HEK293 (cell line): ENCODE measurements around the gene UMAD1.

Experiments used
- CTCF ChIA-PET: fragments of 350-600 bp; formaldehyde crosslinking; extraction: SDS; loops from one replicate; lab custom pipeline; 2021; ENCODE audit warnings: antibody characterized with exemption; lab: Yijun Ruan, JAX
- POLR2A ChIA-PET: fragments of 300-600 bp; formaldehyde crosslinking; extraction: SDS; loops from one replicate; lab custom pipeline; 2020; ENCODE audit warnings: antibody characterized with exemption, inconsistent platforms; lab: Yijun Ruan, JAX
- H3K27ac ChIP-seq: fragments of 200-500 bp; sonication (Bioruptor generic); 2 replicates; pipeline ENCODE4 v1.5.1; 2014; ENCODE audit warnings: low read depth, low read length, control low read depth, inconsistent platforms; ENCODE audit errors: extremely low read depth
- H3K36me3 ChIP-seq, 2 experiments: fragments of 200-500 bp in 1 of 2; sonication (Bioruptor generic) in 1 of 2; 1 replicate in 1 of 2; 2 replicates in 1 of 2; pipeline ENCODE4 v1.5.1; 2014 to 2017; ENCODE audit warnings: inconsistent platforms in 2 of 2, low read length in 2 of 2; ENCODE audit not compliant: control insufficient read depth in 2 of 2, insufficient read depth in 1 of 2
- H3K4me1 ChIP-seq: fragments of 200-500 bp; sonication (Bioruptor generic); 2 replicates; pipeline ENCODE4 v1.5.1; 2014; ENCODE audit warnings: mild to moderate bottlenecking, low read length, inconsistent platforms; ENCODE audit not compliant: control insufficient read depth, insufficient read depth
- H3K4me3 ChIP-seq: 2 replicates; pipeline ENCODE4 v1.5.1; 2011; ENCODE audit warnings: low read depth, mild to moderate bottlenecking, control low read depth, low read length, moderate library complexity
- H3K9me3 ChIP-seq: fragments of 200-500 bp; sonication (Bioruptor generic); 2 replicates; pipeline ENCODE4 v1.5.1; 2014; ENCODE audit warnings: low read depth, low read length, inconsistent platforms; ENCODE audit not compliant: control insufficient read depth, insufficient read depth
- AEBP2 ChIP-seq: fragments of 450-650 bp; formaldehyde crosslinking; IDR thresholded peaks from 2 replicates; pipeline ENCODE4 v1.5.1; 2016; ENCODE audit warnings: missing biosample characterization, missing genetic modification characterization, borderline replicate concordance
- GFI1B ChIP-seq: fragments of 450-650 bp; formaldehyde crosslinking; IDR thresholded peaks from 2 replicates; pipeline ENCODE4 v1.5.1; 2016; ENCODE audit warnings: missing biosample characterization, missing genetic modification characterization
- GLI4 ChIP-seq: fragments of 450-650 bp; formaldehyde crosslinking; IDR thresholded peaks from 2 replicates; pipeline ENCODE4 v1.5.1; 2016; ENCODE audit warnings: missing biosample characterization, missing genetic modification characterization
- KLF7 ChIP-seq: fragments of 450-650 bp; formaldehyde crosslinking; IDR thresholded peaks from 2 replicates; pipeline ENCODE4 v1.5.1; 2016; ENCODE audit warnings: missing biosample characterization, missing genetic modification characterization, borderline replicate concordance
- ZBTB17 ChIP-seq: fragments of 450-650 bp; formaldehyde crosslinking; IDR thresholded peaks from 2 replicates; pipeline ENCODE4 v1.5.1; 2016; ENCODE audit warnings: missing biosample characterization, missing genetic modification characterization
- ZFP37 ChIP-seq: fragments of 450-650 bp; formaldehyde crosslinking; IDR thresholded peaks from 2 replicates; pipeline ENCODE4 v1.5.1; 2016; ENCODE audit warnings: missing biosample characterization, missing genetic modification characterization
- ZNF133 ChIP-seq: fragments of 450-650 bp; formaldehyde crosslinking; IDR thresholded peaks from 2 replicates; pipeline ENCODE4 v1.5.1; 2016; ENCODE audit warnings: missing biosample characterization, missing genetic modification characterization
- ZNF239 ChIP-seq: fragments of 450-650 bp; formaldehyde crosslinking; IDR thresholded peaks from 2 replicates; pipeline ENCODE4 v1.5.1; 2016; ENCODE audit warnings: missing biosample characterization, missing genetic modification characterization
- ZNF311 ChIP-seq: fragments of 450-650 bp; formaldehyde crosslinking; IDR thresholded peaks from 2 replicates; pipeline ENCODE4 v1.5.1; 2017; ENCODE audit warnings: missing biosample characterization, missing genetic modification characterization, borderline replicate concordance
- ZNF335 ChIP-seq: fragments of 450-650 bp; formaldehyde crosslinking; conservative IDR thresholded peaks from 2 replicates; pipeline ENCODE4 v1.5.1; 2016; ENCODE audit warnings: missing biosample characterization, missing genetic modification characterization
- ZNF350 ChIP-seq: fragments of 450-650 bp; formaldehyde crosslinking; IDR thresholded peaks from 2 replicates; pipeline ENCODE4 v1.5.0; 2017; ENCODE audit warnings: missing biosample characterization, mild to moderate bottlenecking, missing genetic modification characterization
- ZNF426 ChIP-seq: fragments of 450-650 bp; formaldehyde crosslinking; IDR thresholded peaks from 2 replicates; pipeline ENCODE4 v1.5.1; 2017; ENCODE audit warnings: missing biosample characterization, missing genetic modification characterization, mild to moderate bottlenecking, inconsistent platforms, moderate library complexity
- ZNF48 ChIP-seq: fragments of 450-650 bp; formaldehyde crosslinking; IDR thresholded peaks from 2 replicates; pipeline ENCODE4 v1.5.1; 2016; ENCODE audit warnings: missing biosample characterization, missing genetic modification characterization
- ZNF501 ChIP-seq: fragments of 450-650 bp; formaldehyde crosslinking; IDR thresholded peaks from 2 replicates; pipeline ENCODE4 v1.5.1; 2016; ENCODE audit warnings: missing biosample characterization, missing genetic modification characterization
- ZNF529 ChIP-seq: fragments of 450-650 bp; formaldehyde crosslinking; IDR thresholded peaks from 2 replicates; pipeline ENCODE4 v1.5.1; 2017; ENCODE audit warnings: missing genetic modification characterization, missing biosample characterization; ENCODE audit not compliant: insufficient replicate concordance
- ZNF530 ChIP-seq: fragments of 450-650 bp; formaldehyde crosslinking; IDR thresholded peaks from 2 replicates; pipeline ENCODE4 v1.5.1; 2016; ENCODE audit warnings: low read depth, missing biosample characterization, missing genetic modification characterization
- ZNF585B ChIP-seq: fragments of 450-650 bp; formaldehyde crosslinking; IDR thresholded peaks from 2 replicates; pipeline ENCODE4 v1.5.1; 2016; ENCODE audit warnings: missing biosample characterization, missing genetic modification characterization
- ZNF596 ChIP-seq: fragments of 450-650 bp; IDR thresholded peaks from 2 replicates; pipeline ENCODE4 v1.5.0; 2018; ENCODE audit warnings: missing biosample characterization, mild to moderate bottlenecking, missing genetic modification characterization, moderate library complexity
- ZNF747 ChIP-seq: fragments of 450-650 bp; formaldehyde crosslinking; IDR thresholded peaks from 2 replicates; pipeline ENCODE4 v1.5.1; 2016; ENCODE audit warnings: missing biosample characterization, missing genetic modification characterization
- ZNF768 ChIP-seq: fragments of 450-650 bp; formaldehyde crosslinking; IDR thresholded peaks from 2 replicates; pipeline ENCODE4 v1.5.1; 2018; ENCODE audit warnings: missing biosample characterization, mild to moderate bottlenecking, missing genetic modification characterization
- ZSCAN18 ChIP-seq: fragments of 450-650 bp; formaldehyde crosslinking; IDR thresholded peaks from 2 replicates; pipeline ENCODE4 v1.5.1; 2016; ENCODE audit warnings: missing biosample characterization, missing genetic modification characterization
- TF ChIP-seq, protein P1 (sequence below): fragments of 450-650 bp; formaldehyde crosslinking; IDR thresholded peaks from 2 replicates; pipeline ENCODE4 v1.5.1; 2016; ENCODE audit warnings: missing biosample characterization, missing genetic modification characterization
- TF ChIP-seq, protein P2 (sequence below): fragments of 450-650 bp; formaldehyde crosslinking; IDR thresholded peaks from 2 replicates; pipeline ENCODE4 v1.5.1; 2016; ENCODE audit warnings: missing biosample characterization, missing genetic modification characterization
- TF ChIP-seq, protein P3 (sequence below): fragments of 450-650 bp; formaldehyde crosslinking; IDR thresholded peaks from 2 replicates; pipeline ENCODE4 v1.5.1; 2017; ENCODE audit warnings: missing biosample characterization, missing genetic modification characterization
- TF ChIP-seq, protein P4 (sequence below): fragments of 450-650 bp; formaldehyde crosslinking; IDR thresholded peaks from 2 replicates; pipeline ENCODE4 v1.5.1; 2017; ENCODE audit warnings: missing biosample characterization, missing genetic modification characterization

UMAD1 gene

GRCh38 chr7:7819442-7820247, 179.1 kb downstream of the UMAD1 start (continued):
- no peak for TF ChIP-seq ZNF350 (tag by site-specific recombination)
- no peak for TF ChIP-seq KLF7
- no peak for TF ChIP-seq GFI1B (tag by site-specific recombination)
- TF ChIP-seq, protein P1, sequence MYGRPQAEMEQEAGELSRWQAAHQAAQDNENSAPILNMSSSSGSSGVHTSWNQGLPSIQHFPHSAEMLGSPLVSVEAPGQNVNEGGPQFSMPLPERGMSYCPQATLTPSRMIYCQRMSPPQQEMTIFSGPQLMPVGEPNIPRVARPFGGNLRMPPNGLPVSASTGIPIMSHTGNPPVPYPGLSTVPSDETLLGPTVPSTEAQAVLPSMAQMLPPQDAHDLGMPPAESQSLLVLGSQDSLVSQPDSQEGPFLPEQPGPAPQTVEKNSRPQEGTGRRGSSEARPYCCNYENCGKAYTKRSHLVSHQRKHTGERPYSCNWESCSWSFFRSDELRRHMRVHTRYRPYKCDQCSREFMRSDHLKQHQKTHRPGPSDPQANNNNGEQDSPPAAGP (tag by site-specific recombination) = no peak
- no peak for TF ChIP-seq ZSCAN18 (tag by site-specific recombination)
- no peak for TF ChIP-seq ZNF335 (tag by site-specific recombination)
- TF ChIP-seq, all 188 proteins: peak for 0

DNA sequence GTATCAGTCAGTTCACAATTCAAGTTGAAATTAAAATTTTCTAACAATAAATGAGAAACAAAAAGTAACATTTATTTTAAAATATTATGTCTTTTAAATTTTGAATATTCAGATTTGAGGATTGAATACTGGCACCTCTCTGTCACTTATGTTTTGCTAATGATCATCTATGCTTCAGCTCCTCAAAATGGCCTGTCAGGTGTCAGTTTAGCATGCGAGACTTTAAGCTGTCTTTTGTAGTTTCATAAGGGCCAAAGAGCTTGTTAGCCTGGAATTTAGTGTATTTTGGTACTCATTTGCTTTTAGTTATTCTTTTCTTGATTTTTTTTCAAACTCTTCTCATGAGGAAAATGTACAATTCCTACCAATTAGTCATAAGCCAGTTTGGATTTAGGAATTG, 179.9 kb downstream of the UMAD1 start:
- POLR2A ChIA-PET = no interaction called here
- Histone ChIP-seq H3K9me3 (no peaks in the 10 kb centered on the region), H3K36me3 (no peaks in the 10 kb centered on the region), H3K4me1 (peaks cover 3% of the 10 kb centered on the region; the same call in 1 of the 2 replicates), H3K4me3 (no peak overlapping the region), H3K27ac (no peak overlapping the region)
- TF ChIP-seq ZNF501 (tag by site-specific recombination) (no peak), ZNF426 (tag by site-specific recombination) (no peak), ZNF529 (no peak), ZNF239 (no peak), ZNF48 (tag by site-specific recombination) (no peak), ZBTB17 (tag by site-specific recombination) (no peak), AEBP2 (no peak), GLI4 (no peak), ZNF133 (tag by site-specific recombination) (no peak), ZNF596 (tag by site-specific recombination) (no peak), ZNF585B (tag by site-specific recombination) (no peak), ZNF311 (no peak), ZNF768 (no peak), ZNF747 (tag by site-specific recombination) (no peak), KLF7 (no peak), ZFP37 (tag by site-specific recombination) (no peak), ZNF530 (no peak)
- TF ChIP-seq, protein P2, sequence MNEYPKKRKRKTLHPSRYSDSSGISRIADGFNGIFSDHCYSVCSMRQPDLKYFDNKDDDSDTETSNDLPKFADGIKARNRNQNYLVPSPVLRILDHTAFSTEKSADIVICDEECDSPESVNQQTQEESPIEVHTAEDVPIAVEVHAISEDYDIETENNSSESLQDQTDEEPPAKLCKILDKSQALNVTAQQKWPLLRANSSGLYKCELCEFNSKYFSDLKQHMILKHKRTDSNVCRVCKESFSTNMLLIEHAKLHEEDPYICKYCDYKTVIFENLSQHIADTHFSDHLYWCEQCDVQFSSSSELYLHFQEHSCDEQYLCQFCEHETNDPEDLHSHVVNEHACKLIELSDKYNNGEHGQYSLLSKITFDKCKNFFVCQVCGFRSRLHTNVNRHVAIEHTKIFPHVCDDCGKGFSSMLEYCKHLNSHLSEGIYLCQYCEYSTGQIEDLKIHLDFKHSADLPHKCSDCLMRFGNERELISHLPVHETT (tag by site-specific recombination) = no peak
- TF ChIP-seq, protein P3, sequence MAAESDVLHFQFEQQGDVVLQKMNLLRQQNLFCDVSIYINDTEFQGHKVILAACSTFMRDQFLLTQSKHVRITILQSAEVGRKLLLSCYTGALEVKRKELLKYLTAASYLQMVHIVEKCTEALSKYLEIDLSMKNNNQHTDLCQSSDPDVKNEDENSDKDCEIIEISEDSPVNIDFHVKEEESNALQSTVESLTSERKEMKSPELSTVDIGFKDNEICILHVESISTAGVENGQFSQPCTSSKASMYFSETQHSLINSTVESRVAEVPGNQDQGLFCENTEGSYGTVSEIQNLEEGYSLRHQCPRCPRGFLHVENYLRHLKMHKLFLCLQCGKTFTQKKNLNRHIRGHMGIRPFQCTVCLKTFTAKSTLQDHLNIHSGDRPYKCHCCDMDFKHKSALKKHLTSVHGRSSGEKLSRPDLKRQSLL = no peak
- TF ChIP-seq, protein P4, sequence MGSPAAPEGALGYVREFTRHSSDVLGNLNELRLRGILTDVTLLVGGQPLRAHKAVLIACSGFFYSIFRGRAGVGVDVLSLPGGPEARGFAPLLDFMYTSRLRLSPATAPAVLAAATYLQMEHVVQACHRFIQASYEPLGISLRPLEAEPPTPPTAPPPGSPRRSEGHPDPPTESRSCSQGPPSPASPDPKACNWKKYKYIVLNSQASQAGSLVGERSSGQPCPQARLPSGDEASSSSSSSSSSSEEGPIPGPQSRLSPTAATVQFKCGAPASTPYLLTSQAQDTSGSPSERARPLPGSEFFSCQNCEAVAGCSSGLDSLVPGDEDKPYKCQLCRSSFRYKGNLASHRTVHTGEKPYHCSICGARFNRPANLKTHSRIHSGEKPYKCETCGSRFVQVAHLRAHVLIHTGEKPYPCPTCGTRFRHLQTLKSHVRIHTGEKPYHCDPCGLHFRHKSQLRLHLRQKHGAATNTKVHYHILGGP = no peak
- CTCF ChIA-PET = interaction anchor here (0.7 kb wide), 2 partner anchors 25 to 93 kb away, joined by 3 read pairs; no protein-coding TSS in a partner anchor
